ENCODE data around the gene STOML2.
"Not testable (repeated sequence)": the region's sequence is repeated elsewhere in the genome, so short reads cannot be mapped to it uniquely, and the experiment has no call there.

STOML2 gene

GRCh38 chr9:35102769-35103659 is at the start of gene STOML2:
TSS of gene STOML2 (minus strand) at chr9:35103131. CDS start at chr9:35103094, 37 bp downstream.
- TF ChIP-seq CTCF (conservative IDR thresholded peaks at IDR 0.05) = no peak
- H3K27ac ChIP-seq = peak within 1 kb of the TSS; percentile 90

GRCh38 chr9:35147941-35148563 is 45.1 kb upstream of the STOML2 start:
- not testable (repeated sequence) for H3K27ac ChIP-seq

- no peak for TF ChIP-seq CTCF (conservative IDR thresholded peaks at IDR 0.05)
- H3K27ac ChIP-seq = no peak overlapping the region
Observed at GRCh38 chr9:35142037-35142436, 39.1 kb upstream of the STOML2 start.

- H3K27ac ChIP-seq = no peak overlapping the region
- no peak for TF ChIP-seq CTCF (conservative IDR thresholded peaks at IDR 0.05)
Observed at GRCh38 chr9:35140093-35140492, 37.2 kb upstream of the STOML2 start.

- H3K27ac ChIP-seq = no peak overlapping the region
- no peak for TF ChIP-seq CTCF (conservative IDR thresholded peaks at IDR 0.05)
Observed at GRCh38 chr9:35136866-35137265, 33.9 kb upstream of the STOML2 start.

GRCh38 chr9:35135988-35136387 is 33.1 kb upstream of the STOML2 start:
- H3K27ac ChIP-seq = no peak overlapping the region
- TF ChIP-seq CTCF (conservative IDR thresholded peaks at IDR 0.05) = no peak

- no peak for TF ChIP-seq CTCF (conservative IDR thresholded peaks at IDR 0.05)
- no peak overlapping the region for H3K27ac ChIP-seq
Observed at GRCh38 chr9:35134920-35135319, 32.0 kb upstream of the STOML2 start.
